ENCODE results near the gene SUMO3.

Gene SUMO3

GRCh38 chr21:44838951-44839350 is 21.1 kb upstream of the SUMO3 start:
- Histone ChIP-seq H3K36me3 (ENCODE audit: control insufficient read depth, low read length) (no peaks in the 10 kb centered on the region), H3K9me3 (ENCODE audit: control insufficient read depth, insufficient read depth, low read length) (no peaks in the 10 kb centered on the region), H3K4me1 (ENCODE audit: control insufficient read depth, low read length) (no peaks in the 10 kb centered on the region), H3K27me3 (ENCODE audit: control insufficient read depth, low read length) (peaks cover 11% of the 10 kb centered on the region), H3K9me2 (replicated peaks; ENCODE audit: control insufficient read depth, low read length) (no peaks in the 10 kb centered on the region), H3K27ac (ENCODE audit: low read depth, low read length) (no peak overlapping the region), H3K4me3 (ENCODE audit: low read length) (no peak overlapping the region), H3K79me2 (ENCODE audit: control insufficient read depth, low read length) (no peaks in the 10 kb centered on the region), H3F3A (ENCODE audit: control insufficient read depth, insufficient read depth) (no peaks in the 10 kb centered on the region), H4K20me1 (ENCODE audit: control insufficient read depth, insufficient read depth, low read depth, low read length) (no peaks in the 10 kb centered on the region), H3K4me2 (ENCODE audit: low read length) (no peak overlapping the region)
- TF ChIP-seq CTCF (IDR thresholded peaks at IDR 0.05; ENCODE audit: low read depth, low read length, poor library complexity, severe bottlenecking) (no peak), EZH2phosphoT487 (IDR thresholded peaks at IDR 0.05; ENCODE audit: borderline replicate concordance, low read length) (no peak)

- Histone ChIP-seq H3K4me1 (ENCODE audit: control insufficient read depth, low read length) (no peaks in the 10 kb centered on the region), H3K9me2 (replicated peaks; ENCODE audit: control insufficient read depth, low read length) (no peaks in the 10 kb centered on the region), H3K4me2 (ENCODE audit: low read length) (no peak overlapping the region), H3F3A (ENCODE audit: control insufficient read depth, insufficient read depth) (no peaks in the 10 kb centered on the region), H3K36me3 (ENCODE audit: control insufficient read depth, low read length) (no peaks in the 10 kb centered on the region), H3K27ac (ENCODE audit: low read depth, low read length) (no peak overlapping the region), H3K4me3 (ENCODE audit: low read length) (no peak overlapping the region), H3K27me3 (ENCODE audit: control insufficient read depth, low read length) (peaks cover 11% of the 10 kb centered on the region), H3K9me3 (ENCODE audit: control insufficient read depth, insufficient read depth, low read length) (no peaks in the 10 kb centered on the region), H4K20me1 (ENCODE audit: control insufficient read depth, insufficient read depth, low read depth, low read length) (no peaks in the 10 kb centered on the region), H3K79me2 (ENCODE audit: control insufficient read depth, low read length) (no peaks in the 10 kb centered on the region)
- TF ChIP-seq EZH2phosphoT487 (IDR thresholded peaks at IDR 0.05; ENCODE audit: borderline replicate concordance, low read length), result no peak
Measured at GRCh38 chr21:44838039-44838895, 20.4 kb upstream of the SUMO3 start.

GRCh38 chr21:44837537-44837936 is 19.7 kb upstream of the SUMO3 start:
- TF ChIP-seq CTCF (IDR thresholded peaks at IDR 0.05; ENCODE audit: low read depth, low read length, poor library complexity, severe bottlenecking), result no peak
- TF ChIP-seq EZH2phosphoT487 (IDR thresholded peaks at IDR 0.05; ENCODE audit: borderline replicate concordance, low read length), result no peak
- H3K4me3 ChIP-seq (ENCODE audit: low read length), result no peak overlapping the region
- no peaks in the 10 kb centered on the region for H3K79me2 ChIP-seq (ENCODE audit: control insufficient read depth, low read length)
- H3K9me3 ChIP-seq (ENCODE audit: control insufficient read depth, insufficient read depth, low read length), result no peaks in the 10 kb centered on the region
- H3K4me1 ChIP-seq (ENCODE audit: control insufficient read depth, low read length), result no peaks in the 10 kb centered on the region
- no peak overlapping the region for H3K4me2 ChIP-seq (ENCODE audit: low read length)
- H4K20me1 ChIP-seq (ENCODE audit: control insufficient read depth, insufficient read depth, low read depth, low read length), result no peaks in the 10 kb centered on the region
- H3F3A ChIP-seq (ENCODE audit: control insufficient read depth, insufficient read depth), result no peaks in the 10 kb centered on the region
- H3K27me3 ChIP-seq (ENCODE audit: control insufficient read depth, low read length), result peaks cover 11% of the 10 kb centered on the region
- H3K27ac ChIP-seq (ENCODE audit: low read depth, low read length), result no peak overlapping the region
- H3K9me2 ChIP-seq (replicated peaks; ENCODE audit: control insufficient read depth, low read length), result no peaks in the 10 kb centered on the region
- no peaks in the 10 kb centered on the region for H3K36me3 ChIP-seq (ENCODE audit: control insufficient read depth, low read length)

Data from DOHH2 (cell line).